ENCODE data around the gene SLC30A9. TPM values are rescaled to one million over a fixed set of nuclear protein-coding genes. Genes with fewer than 3 reads are reported as not detected.

SLC30A9 gene
- total RNA-seq, 1 donor from 2014 or later, result 59.0 TPM

DNA sequence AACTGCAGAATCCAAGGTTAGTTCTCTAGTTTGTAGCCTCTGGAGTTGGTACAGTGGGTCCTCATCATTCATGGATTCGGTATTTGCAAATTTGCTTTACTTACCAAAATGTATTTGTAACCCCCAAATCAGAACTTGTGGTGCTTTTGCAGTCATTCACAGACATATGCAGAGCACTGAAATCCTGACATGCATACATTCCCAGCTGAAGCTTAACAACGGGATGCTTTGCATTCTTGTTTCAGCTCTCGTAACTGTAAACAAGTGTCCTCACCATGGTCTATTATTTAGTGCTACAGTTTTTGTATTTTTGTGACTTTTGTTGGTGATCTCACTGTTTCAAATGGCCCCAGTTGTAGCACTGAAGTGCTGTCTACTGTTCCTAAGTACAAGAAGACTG, 146.0 kb downstream of the SLC30A9 start:
- DNase-seq (ENCODE audit: low read depth, low spot score), result no peak

Other genes with a start within 250 kb of the SLC30A9 start
- gene PHOX2B, start 241.8 kb upstream of the SLC30A9 start, total RNA-seq, result not detected in 2 replicates
- 68.8 and 103 TPM in 2 replicates for gene TMEM33, start 55.1 kb upstream of the SLC30A9 start, total RNA-seq
- 0.07 and 0.18 TPM in 2 replicates for gene DCAF4L1, start 8.8 kb upstream of the SLC30A9 start, total RNA-seq
- gene BEND4, start 162.1 kb downstream of the SLC30A9 start, total RNA-seq, result 0.13 and 0.32 TPM in 2 replicates